PC-9 (cell line): ENCODE data around the gene CSNK1G3.

Experiments
- EZH2 ChIP-seq: fragments of 200-600 bp; sonication (generic); IDR thresholded peaks from 2 replicates; pipeline ENCODE4 v1.8.0; 2017; ENCODE audit warnings: antibody characterized with exemption, low read depth
- TF ChIP-seq, protein P1 (sequence below): fragments of 200-600 bp; sonication (generic); conservative IDR thresholded peaks from 2 replicates; pipeline ENCODE4 v1.6.1; 2017; ENCODE audit warnings: mixed run types, antibody characterized with exemption, mild to moderate bottlenecking, moderate library complexity

DNA sequence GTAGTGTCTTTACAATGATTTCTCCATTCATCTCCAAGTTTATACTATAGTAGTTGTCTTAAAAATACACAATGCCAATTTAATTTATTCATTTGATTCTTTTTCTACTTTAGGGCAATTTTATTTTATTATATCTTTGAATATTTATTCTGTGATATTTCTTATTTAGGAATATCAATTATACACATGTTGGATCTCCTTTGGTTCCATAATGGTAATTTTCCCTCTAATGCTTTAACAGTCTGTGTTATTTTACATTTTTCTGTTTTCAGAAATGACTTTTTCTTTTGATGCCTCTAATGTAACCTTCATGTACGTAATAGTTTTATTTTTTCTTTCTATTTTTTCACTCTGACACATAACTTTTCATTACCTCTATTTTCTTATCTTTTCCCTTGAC, 153.0 kb downstream of the CSNK1G3 start:
- TF ChIP-seq, protein P1, sequence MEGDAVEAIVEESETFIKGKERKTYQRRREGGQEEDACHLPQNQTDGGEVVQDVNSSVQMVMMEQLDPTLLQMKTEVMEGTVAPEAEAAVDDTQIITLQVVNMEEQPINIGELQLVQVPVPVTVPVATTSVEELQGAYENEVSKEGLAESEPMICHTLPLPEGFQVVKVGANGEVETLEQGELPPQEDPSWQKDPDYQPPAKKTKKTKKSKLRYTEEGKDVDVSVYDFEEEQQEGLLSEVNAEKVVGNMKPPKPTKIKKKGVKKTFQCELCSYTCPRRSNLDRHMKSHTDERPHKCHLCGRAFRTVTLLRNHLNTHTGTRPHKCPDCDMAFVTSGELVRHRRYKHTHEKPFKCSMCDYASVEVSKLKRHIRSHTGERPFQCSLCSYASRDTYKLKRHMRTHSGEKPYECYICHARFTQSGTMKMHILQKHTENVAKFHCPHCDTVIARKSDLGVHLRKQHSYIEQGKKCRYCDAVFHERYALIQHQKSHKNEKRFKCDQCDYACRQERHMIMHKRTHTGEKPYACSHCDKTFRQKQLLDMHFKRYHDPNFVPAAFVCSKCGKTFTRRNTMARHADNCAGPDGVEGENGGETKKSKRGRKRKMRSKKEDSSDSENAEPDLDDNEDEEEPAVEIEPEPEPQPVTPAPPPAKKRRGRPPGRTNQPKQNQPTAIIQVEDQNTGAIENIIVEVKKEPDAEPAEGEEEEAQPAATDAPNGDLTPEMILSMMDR = no peak
- TF ChIP-seq EZH2 = no peak
